SK-N-DZ (cell line): ENCODE data around the gene HAND2. TPM values are rescaled to one million over a fixed set of nuclear protein-coding genes. Genes with fewer than 3 reads are reported as not detected.

Experiments used
- DNase-seq: peaks from one replicate; pipeline ENCODE4 v3.0.0-alpha.2; 2015; ENCODE audit warnings: low spot score
- polyA plus RNA-seq, 2 experiments: library from polyadenylated mRNA; depleted of rRNA; stranded (reverse); fragments of >200 nt; gene quantifications; 2 replicates each; pipeline ENCODE4 v1.2.3, GENCODE V29; 2014

The HAND2 gene
- 257 and 444 TPM in 2 replicates for polyA plus RNA-seq (2014; cell fraction: cytosol; rRNA removed)
- 378 and 426 TPM in 2 replicates for polyA plus RNA-seq (2014; cell fraction: nucleus; rRNA removed)

GRCh38 chr4:173529477-173530325, at the start of gene HAND2:
HAND2 (minus strand) TSS chr4:173530229; CDS start chr4:173529289, 940 bp downstream.
- DNase-seq, result peak; percentile 96

GRCh38 chr4:173578956-173579355, 48.9 kb upstream of the HAND2 start:
- DNase-seq, result no peak

GRCh38 chr4:173577963-173578362, 47.9 kb upstream of the HAND2 start:
- DNase-seq, result no peak

- no peak for DNase-seq
Measured at GRCh38 chr4:173575482-173576152, 45.6 kb upstream of the HAND2 start.

- no peak for DNase-seq
Measured at GRCh38 chr4:173573725-173574124, 43.7 kb upstream of the HAND2 start.

- DNase-seq, result peak; percentile 80
Measured at GRCh38 chr4:173573286-173573685, 43.3 kb upstream of the HAND2 start.

GRCh38 chr4:173572493-173573129, 42.6 kb upstream of the HAND2 start:
- DNase-seq, result peak; percentile 56

GRCh38 chr4:173571620-173572019, 41.6 kb upstream of the HAND2 start:
- DNase-seq, result no peak

- DNase-seq, result no peak
Measured at GRCh38 chr4:173565281-173565680, 35.3 kb upstream of the HAND2 start.

- DNase-seq, result no peak
Measured at GRCh38 chr4:173564461-173564860, 34.4 kb upstream of the HAND2 start.

GRCh38 chr4:173560896-173561295, 30.9 kb upstream of the HAND2 start:
- DNase-seq, result no peak

GRCh38 chr4:173556398-173557131, 26.5 kb upstream of the HAND2 start:
- no peak for DNase-seq

- no peak for DNase-seq
Measured at GRCh38 chr4:173547889-173548288, 17.9 kb upstream of the HAND2 start.

- no peak for DNase-seq
Measured at GRCh38 chr4:173546776-173547175, 16.7 kb upstream of the HAND2 start.

- DNase-seq, result no peak
Measured at GRCh38 chr4:173545440-173545839, 15.4 kb upstream of the HAND2 start.

GRCh38 chr4:173543266-173543665, 13.2 kb upstream of the HAND2 start:
- peak; percentile 23 for DNase-seq

- DNase-seq, result no peak
Measured at GRCh38 chr4:173539986-173540385, 10.0 kb upstream of the HAND2 start.

GRCh38 chr4:173538909-173539445, 8.9 kb upstream of the HAND2 start:
- DNase-seq, result peak; percentile 53

- DNase-seq, result peak; percentile 46
Measured at GRCh38 chr4:173538148-173538908, 8.3 kb upstream of the HAND2 start.

GRCh38 chr4:173537613-173538147, 7.7 kb upstream of the HAND2 start:
- DNase-seq, result no peak
